ENCODE measurements around the gene IBA57.

- TF ChIP-seq EZH2 (optimal IDR thresholded peaks at IDR 0.05; ENCODE audit: low read depth, low read length) = no peak
- TF ChIP-seq CTCF (IDR thresholded peaks at IDR 0.05; ENCODE audit: low read length) = no peak
- no peak for TF ChIP-seq EZH2phosphoT487 (IDR thresholded peaks at IDR 0.05; ENCODE audit: low read length)
Measured at GRCh38 chr1:228215663-228216116, 50.1 kb downstream of the IBA57 start.
